ENCODE data around the gene MDK.

Gene MDK

GRCh38 chr11:46337626-46338345, 43.7 kb upstream of the MDK start:
- TF ChIP-seq REST (IDR thresholded peaks at IDR 0.05; ENCODE audit: insufficient read depth in 1 of 2, low read depth in 2 of 2, low read length in 2 of 2) = no peak

- TF ChIP-seq REST (IDR thresholded peaks at IDR 0.05; ENCODE audit: insufficient read depth in 1 of 2, low read depth in 2 of 2, low read length in 2 of 2) = no peak
- no peak for TF ChIP-seq SIN3A (IDR thresholded peaks at IDR 0.05; ENCODE audit: borderline replicate concordance, insufficient read depth, low read length)
- no peak for TF ChIP-seq FOXP2 (optimal IDR thresholded peaks at IDR 0.05; ENCODE audit: borderline replicate concordance, extremely low read depth, extremely low read length, insufficient read depth)
- no peak for TF ChIP-seq POLR2AphosphoS5 (IDR thresholded peaks at IDR 0.05; ENCODE audit: low read depth, low read length)
- TF ChIP-seq TAF1 (IDR thresholded peaks at IDR 0.05; ENCODE audit: borderline replicate concordance, insufficient read depth, low read length) = no peak
Measured at GRCh38 chr11:46338636-46338987, 42.9 kb upstream of the MDK start.

GRCh38 chr11:46338988-46339666, 42.3 kb upstream of the MDK start:
- TF ChIP-seq SIN3A (IDR thresholded peaks at IDR 0.05; ENCODE audit: borderline replicate concordance, insufficient read depth, low read length) (no peak), POLR2AphosphoS5 (IDR thresholded peaks at IDR 0.05; ENCODE audit: low read depth, low read length) (0 out of 2 replicates have a peak, but pooled peaks have one; percentile 14), FOXP2 (optimal IDR thresholded peaks at IDR 0.05; ENCODE audit: borderline replicate concordance, extremely low read depth, extremely low read length, insufficient read depth) (peak; percentile 38)

- TF ChIP-seq POLR2AphosphoS5 (IDR thresholded peaks at IDR 0.05; ENCODE audit: low read depth, low read length) = no peak
- no peak for TF ChIP-seq TAF1 (IDR thresholded peaks at IDR 0.05; ENCODE audit: borderline replicate concordance, insufficient read depth, low read length)
- no peak for TF ChIP-seq REST (IDR thresholded peaks at IDR 0.05; ENCODE audit: insufficient read depth in 1 of 2, low read depth in 2 of 2, low read length in 2 of 2)
Measured at GRCh38 chr11:46339816-46340215, 41.7 kb upstream of the MDK start.

- no peak for TF ChIP-seq TAF1 (IDR thresholded peaks at IDR 0.05; ENCODE audit: borderline replicate concordance, insufficient read depth, low read length)
- no peak for TF ChIP-seq REST (IDR thresholded peaks at IDR 0.05; ENCODE audit: insufficient read depth in 1 of 2, low read depth in 2 of 2, low read length in 2 of 2)
- TF ChIP-seq FOXP2 (optimal IDR thresholded peaks at IDR 0.05; ENCODE audit: borderline replicate concordance, extremely low read depth, extremely low read length, insufficient read depth) = no peak
- no peak for TF ChIP-seq POLR2AphosphoS5 (IDR thresholded peaks at IDR 0.05; ENCODE audit: low read depth, low read length)
- TF ChIP-seq SIN3A (IDR thresholded peaks at IDR 0.05; ENCODE audit: borderline replicate concordance, insufficient read depth, low read length) = no peak
Measured at GRCh38 chr11:46341454-46341853, 40.0 kb upstream of the MDK start.

Measured in PFSK-1 (cell line).